Trophoblast cell (in vitro differentiated cells and primary cell): ENCODE data around the gene ADRB1.

Experiments used
- DNase-seq, 2 donors: peaks; one replicate each; pipeline ENCODE4 v3.0.0-alpha.2; 2016
- H2AFZ ChIP-seq: 2 replicates; pipeline ENCODE4 v1.6.1; 2013; ENCODE audit warnings: low read length, moderate library complexity, mild to moderate bottlenecking; ENCODE audit not compliant: insufficient read depth, poor library complexity
- H2AK5ac ChIP-seq: 2 replicates; pipeline ENCODE4 v1.6.1; 2013; ENCODE audit warnings: mild to moderate bottlenecking, low read length
- H2BK120ac ChIP-seq: 2 replicates; pipeline ENCODE4 v1.6.1; 2013; ENCODE audit warnings: low read length, mild to moderate bottlenecking, moderate library complexity; ENCODE audit not compliant: insufficient read depth, poor library complexity
- H2BK12ac ChIP-seq: 2 replicates; pipeline ENCODE4 v1.6.1; 2013; ENCODE audit warnings: mild to moderate bottlenecking, low read length, moderate library complexity
- H2BK5ac ChIP-seq: 2 replicates; pipeline ENCODE4 v1.6.1; 2013; ENCODE audit warnings: low read length, low read depth, moderate library complexity, mild to moderate bottlenecking; ENCODE audit not compliant: poor library complexity
- H3K14ac ChIP-seq: 2 replicates; pipeline ENCODE4 v1.6.1; 2013; ENCODE audit warnings: mild to moderate bottlenecking, low read length
- H3K18ac ChIP-seq: 2 replicates; pipeline ENCODE4 v1.6.1; 2013; ENCODE audit warnings: mild to moderate bottlenecking, low read length
- H3K23ac ChIP-seq: 2 replicates; pipeline ENCODE4 v1.6.1; 2013; ENCODE audit warnings: low read length
- H3K27ac ChIP-seq: 2 replicates; pipeline ENCODE4 v1.5.1; 2013; ENCODE audit warnings: low read depth, mild to moderate bottlenecking, inconsistent platforms, low read length, moderate library complexity
- H3K27me3 ChIP-seq: 2 replicates; pipeline ENCODE4 v1.6.1; 2013; ENCODE audit warnings: inconsistent platforms, mild to moderate bottlenecking, low read length, moderate library complexity; ENCODE audit not compliant: insufficient read depth
- H3K36me3 ChIP-seq, 2 experiments: 1 replicate in 1 of 2; 2 replicates in 1 of 2; pipeline ENCODE4 v1.6.1; 2013; ENCODE audit warnings: low read length in 2 of 2, mild to moderate bottlenecking in 2 of 2, moderate library complexity in 1 of 2; ENCODE audit not compliant: insufficient read depth in 2 of 2, control insufficient read depth in 1 of 2
- H3K4ac ChIP-seq: 2 replicates; pipeline ENCODE4 v1.6.1; 2013; ENCODE audit warnings: low read depth, mild to moderate bottlenecking, low read length, moderate library complexity
- H3K4me1 ChIP-seq, 2 experiments: 1 replicate in 1 of 2; 2 replicates in 1 of 2; pipeline ENCODE4 v1.6.1; 2013; ENCODE audit warnings: low read length in 2 of 2, mild to moderate bottlenecking in 2 of 2, moderate library complexity in 1 of 2; ENCODE audit not compliant: insufficient read depth in 2 of 2, control insufficient read depth in 1 of 2
- H3K4me2 ChIP-seq: 2 replicates; pipeline ENCODE4 v1.6.1; 2013; ENCODE audit warnings: inconsistent platforms, mild to moderate bottlenecking, low read length, moderate library complexity
- H3K4me3 ChIP-seq: 2 replicates; pipeline ENCODE4 v1.5.1; 2013; ENCODE audit warnings: mild to moderate bottlenecking, low read depth, low read length, inconsistent platforms
- H3K79me1 ChIP-seq: one replicate; pipeline ENCODE4 v1.6.1; 2013; ENCODE audit warnings: low read length
- H3K79me2 ChIP-seq: 2 replicates; pipeline ENCODE4 v1.6.1; 2013; ENCODE audit warnings: low read length, mild to moderate bottlenecking; ENCODE audit not compliant: control insufficient read depth, insufficient read depth, poor library complexity
- H3K9ac ChIP-seq: 2 replicates; pipeline ENCODE4 v1.6.1; 2013; ENCODE audit warnings: mild to moderate bottlenecking, low read length
- H3K9me3 ChIP-seq: 2 replicates; pipeline ENCODE4 v1.6.1; 2013; ENCODE audit warnings: low read depth, mild to moderate bottlenecking, control low read depth, inconsistent platforms, low read length; ENCODE audit not compliant: insufficient read depth
- H4K12ac ChIP-seq: 2 replicates; pipeline ENCODE4 v1.6.1; 2013; ENCODE audit warnings: low read depth, mild to moderate bottlenecking, low read length, moderate library complexity
- H4K8ac ChIP-seq: 2 replicates; pipeline ENCODE4 v1.6.1; 2013; ENCODE audit warnings: low read depth, mild to moderate bottlenecking, low read length, moderate library complexity
- H4K91ac ChIP-seq: one replicate; pipeline ENCODE4 v1.6.1; 2013; ENCODE audit warnings: low read depth, mild to moderate bottlenecking, low read length, moderate library complexity
- WGBS: extraction: QIAGEN DNeasy Blood & Tissue Kit; methylation state at CpG from one replicate; pipeline ENCODE4 v1.1.7; 2013; ENCODE audit warnings: missing lambda C conversion rate; ENCODE audit not compliant: insufficient read length, insufficient coverage; ENCODE audit errors: extremely low coverage; 5-methylcytosine and 5-hydroxymethylcytosine counted together

ADRB1 gene

GRCh38 chr10:114081911-114082583 is 38.4 kb downstream of the ADRB1 start:
- H4K91ac ChIP-seq: no peak overlapping the region
- H2BK120ac ChIP-seq: no peak overlapping the region
- no peaks in the 10 kb centered on the region for H3K79me1 ChIP-seq
- no peak overlapping the region for H3K23ac ChIP-seq
- no peak overlapping the region for H3K4ac ChIP-seq
- H3K18ac ChIP-seq: no peak overlapping the region
- H3K27ac ChIP-seq: no peak overlapping the region
- H3K27me3 ChIP-seq: no peaks in the 10 kb centered on the region
- H3K79me2 ChIP-seq: no peaks in the 10 kb centered on the region
- no peak overlapping the region for H3K4me3 ChIP-seq
- H4K8ac ChIP-seq: no peak overlapping the region
- H3K14ac ChIP-seq: no peak overlapping the region
- H4K12ac ChIP-seq: no peak overlapping the region
- H3K9ac ChIP-seq: no peak overlapping the region
- no peak overlapping the region for H3K4me2 ChIP-seq
- peaks cover 3% of the 10 kb centered on the region for H3K9me3 ChIP-seq
- H2BK5ac ChIP-seq: no peak overlapping the region
- WGBS: no CpG with 5 or more reads among the region's 8 CpGs
- no peak overlapping the region for H2BK12ac ChIP-seq
- no peak for DNase-seq
- no peaks in the 10 kb centered on the region for H3K4me1 ChIP-seq
- no peak overlapping the region for H2AK5ac ChIP-seq
- H3K36me3 ChIP-seq: no peaks in the 10 kb centered on the region
- H2AFZ ChIP-seq: no peak overlapping the region

- H2AK5ac ChIP-seq: no peak overlapping the region
- no peak overlapping the region for H4K91ac ChIP-seq
- H4K8ac ChIP-seq: no peak overlapping the region
- H3K27me3 ChIP-seq: no peaks in the 10 kb centered on the region
- no peaks in the 10 kb centered on the region for H3K4me1 ChIP-seq
- peaks cover 3% of the 10 kb centered on the region for H3K9me3 ChIP-seq
- no peak overlapping the region for H2AFZ ChIP-seq
- H4K12ac ChIP-seq: no peak overlapping the region
- no peak overlapping the region for H3K4me3 ChIP-seq
- no peak overlapping the region for H3K27ac ChIP-seq
- no peak overlapping the region for H2BK12ac ChIP-seq
- H3K14ac ChIP-seq: no peak overlapping the region
- no CpG with 5 or more reads among the region's 5 CpGs for WGBS
- H3K36me3 ChIP-seq: no peaks in the 10 kb centered on the region
- no peaks in the 10 kb centered on the region for H3K79me1 ChIP-seq
- no peak overlapping the region for H2BK5ac ChIP-seq
- DNase-seq: no peak
- H2BK120ac ChIP-seq: no peak overlapping the region
- H3K4ac ChIP-seq: no peak overlapping the region
- H3K9ac ChIP-seq: no peak overlapping the region
- no peak overlapping the region for H3K23ac ChIP-seq
- H3K18ac ChIP-seq: no peak overlapping the region
- no peaks in the 10 kb centered on the region for H3K79me2 ChIP-seq
- H3K4me2 ChIP-seq: no peak overlapping the region
These were observed 39.4 kb downstream of the ADRB1 start for GRCh38 chr10:114083040-114083439.

GRCh38 chr10:114084215-114084614 is 40.5 kb downstream of the ADRB1 start:
- H3K4me3 ChIP-seq: no peak overlapping the region

GRCh38 chr10:114087255-114087654 is 43.6 kb downstream of the ADRB1 start:
- Histone ChIP-seq H2BK5ac (no peak overlapping the region), H2AFZ (no peak overlapping the region), H2BK120ac (no peak overlapping the region), H3K23ac (no peak overlapping the region), H3K79me2 (no peaks in the 10 kb centered on the region), H3K36me3 (no peaks in the 10 kb centered on the region), H3K9ac (no peak overlapping the region), H3K4me2 (no peak overlapping the region), H3K9me3 (peaks cover 2% of the 10 kb centered on the region), H3K27me3 (no peaks in the 10 kb centered on the region), H3K4me1 (no peaks in the 10 kb centered on the region), H3K79me1 (no peaks in the 10 kb centered on the region), H2AK5ac (no peak overlapping the region), H4K12ac (no peak overlapping the region), H4K91ac (no peak overlapping the region), H3K14ac (no peak overlapping the region), H2BK12ac (no peak overlapping the region), H3K18ac (no peak overlapping the region), H4K8ac (no peak overlapping the region), H3K27ac (no peak overlapping the region), H3K4me3 (no peak overlapping the region), H3K4ac (no peak overlapping the region)
- DNase-seq: no peak
- WGBS: no CpG with 5 or more reads among the region's 5 CpGs

More at GRCh38 chr10:114084215-114084614, 40.5 kb downstream of the ADRB1 start:
- Histone ChIP-seq H3K23ac (no peak overlapping the region), H2BK12ac (no peak overlapping the region), H4K91ac (no peak overlapping the region), H2AK5ac (no peak overlapping the region), H2BK120ac (no peak overlapping the region), H3K4me2 (no peak overlapping the region), H4K8ac (no peak overlapping the region), H3K79me2 (no peaks in the 10 kb centered on the region), H3K9me3 (peaks cover 3% of the 10 kb centered on the region), H4K12ac (no peak overlapping the region), H2AFZ (no peak overlapping the region), H3K36me3 (no peaks in the 10 kb centered on the region), H3K4ac (no peak overlapping the region), H3K14ac (no peak overlapping the region), H2BK5ac (no peak overlapping the region), H3K27ac (no peak overlapping the region), H3K18ac (no peak overlapping the region), H3K4me1 (no peaks in the 10 kb centered on the region), H3K27me3 (no peaks in the 10 kb centered on the region), H3K9ac (no peak overlapping the region), H3K79me1 (no peaks in the 10 kb centered on the region)
- no CpG with 5 or more reads among the region's 4 CpGs for WGBS
- DNase-seq: no peak
